HepG2 (cell line): ENCODE results near the gene MFRP. TPM values are rescaled to one million over a fixed set of nuclear protein-coding genes. Genes with fewer than 3 reads are reported as not detected.
A peak's percentile ranks its signal among the peaks of the same experiment; 100 is the strongest.

ENCODE experiments used
- ATAC-seq: fragments of 200-7000 bp; cut with Tn5 transposase; 3 replicates; pipeline ENCODE4 v1.9.1; 2020; ENCODE audit warnings: mild to moderate bottlenecking, moderate library complexity
- BruUV-seq: library from RNA; stranded (reverse); fragments of 400-500 nt; replicated peaks from 2 replicates; lab custom pipeline; 2021; lab: Mats Ljungman, UMichigan
- CTCF ChIA-PET: fragments of 300-600 bp; formaldehyde crosslinking; extraction: SDS; loops from one replicate; lab custom pipeline; 2021; ENCODE audit warnings: low total read pairs, inconsistent platforms, low intra/inter-chr PET ratio; lab: Yijun Ruan, JAX
- POLR2A ChIA-PET: fragments of 350-600 bp; sonication (Branson Sonifier 250); formaldehyde crosslinking; loops from one replicate; lab custom pipeline; 2020; ENCODE audit warnings: antibody characterized with exemption, inconsistent platforms; lab: Yijun Ruan, JAX
- DNase-seq: peaks from one replicate; pipeline ENCODE4 v3.0.0-alpha.2; 2015; ENCODE audit warnings: low spot score
- FAIRE-seq: peaks from 3 replicates; lab custom pipeline; 2011; peaks lifted over from hg19 to GRCh38; lab: Jason Lieb, UNC
- H2AFZ ChIP-seq: one replicate; pipeline ENCODE4 v1.6.1; 2011; ENCODE audit warnings: low read length, inconsistent platforms
- H3K27ac ChIP-seq: fragments of 300-600 bp; 3 replicates; pipeline ENCODE4 v1.8.0; 2011; ENCODE audit warnings: mixed run types, mild to moderate bottlenecking, mixed read lengths, low read length, inconsistent platforms; ENCODE audit not compliant: insufficient read depth; ENCODE audit errors: extremely low read length
- H3K27me3 ChIP-seq, 2 experiments: fragments of 200-600 bp in 1 of 2; 2 replicates in 1 of 2; 3 replicates in 1 of 2; pipeline versions ENCODE4 v1.6.0 to v1.8.0; 2011; ENCODE audit warnings: low read length in 2 of 2, mild to moderate bottlenecking in 2 of 2, moderate library complexity in 2 of 2, inconsistent platforms in 1 of 2; ENCODE audit not compliant: insufficient read depth in 2 of 2, control insufficient read depth in 1 of 2
- H3K36me3 ChIP-seq, 2 experiments: fragments of 200-600 bp in 1 of 2; replicated peaks in 1 of 2; 2 replicates in 1 of 2; 3 replicates in 1 of 2; pipeline versions ENCODE4 v1.5.1 to v1.8.0; 2011; ENCODE audit warnings: low read length in 2 of 2, inconsistent platforms in 1 of 2; ENCODE audit not compliant: insufficient read depth in 2 of 2, control insufficient read depth in 1 of 2
- H3K4me1 ChIP-seq: 2 replicates; pipeline ENCODE4 v1.5.1; 2012; ENCODE audit warnings: low read length, inconsistent platforms; ENCODE audit not compliant: insufficient read depth
- H3K4me2 ChIP-seq: 2 replicates; pipeline ENCODE4 v1.6.0; 2011; ENCODE audit warnings: low read depth, low read length, inconsistent platforms
- H3K4me3 ChIP-seq, 3 experiments: fragments of 200-600 bp in 1 of 3; sonication (generic), shearing (Covaris generic) in 1 of 3; replicated peaks in 1 of 3; 2 replicates each; pipeline ENCODE4 v1.5.1; 2011 to 2016; ENCODE audit warnings: low read length in 3 of 3, inconsistent platforms in 2 of 3, low read depth in 2 of 3, mild to moderate bottlenecking in 2 of 3, control low read depth in 1 of 3, mixed read lengths in 1 of 3; ENCODE audit not compliant: insufficient read depth in 1 of 3
- H3K79me2 ChIP-seq: one replicate; pipeline ENCODE4 v1.6.1; 2011; ENCODE audit warnings: low read length, inconsistent platforms; ENCODE audit not compliant: insufficient read depth
- H3K9ac ChIP-seq: 2 replicates; pipeline ENCODE4 v1.6.0; 2011; ENCODE audit warnings: mild to moderate bottlenecking, low read depth, low read length, inconsistent platforms; ENCODE audit not compliant: insufficient read depth
- H3K9me3 ChIP-seq: 2 replicates; pipeline ENCODE4 v1.5.1; 2012; ENCODE audit warnings: mild to moderate bottlenecking, low read length
- H4K20me1 ChIP-seq: 2 replicates; pipeline ENCODE4 v1.6.0; 2011; ENCODE audit warnings: inconsistent platforms, mild to moderate bottlenecking, low read length, moderate library complexity; ENCODE audit not compliant: insufficient read depth
- CBX5 ChIP-seq: sonication (generic); formaldehyde crosslinking; IDR thresholded peaks from 2 replicates; pipeline ENCODE4 v1.4.0; 2020; ENCODE audit warnings: missing genetic modification reagents, borderline replicate concordance
- CC2D1A ChIP-seq: sonication (generic); formaldehyde crosslinking; IDR thresholded peaks from 2 replicates; pipeline ENCODE4 v1.8.1; 2023; ENCODE audit warnings: mild to moderate bottlenecking, missing genetic modification reagents
- ELF4 ChIP-seq: sonication (generic); formaldehyde crosslinking; IDR thresholded peaks from 2 replicates; pipeline ENCODE4 v1.5.0; 2020; ENCODE audit warnings: missing genetic modification reagents, mild to moderate bottlenecking, moderate library complexity, borderline replicate concordance
- HNF4A ChIP-seq: sonication (generic); formaldehyde crosslinking; IDR thresholded peaks from 2 replicates; pipeline ENCODE4 v1.4.0; 2020; ENCODE audit warnings: missing genetic modification reagents
- HNRNPLL ChIP-seq: fragments of 200-400 bp; formaldehyde crosslinking; IDR thresholded peaks from 2 replicates; pipeline ENCODE4 v1.6.1; 2017; ENCODE audit warnings: mild to moderate bottlenecking, low read depth, low read length; ENCODE audit not compliant: poor library complexity, severe bottlenecking
- KDM5B ChIP-seq: sonication (generic); formaldehyde crosslinking; IDR thresholded peaks from 2 replicates; pipeline ENCODE4 v1.4.0; 2020; ENCODE audit warnings: missing genetic modification reagents, mild to moderate bottlenecking, borderline replicate concordance
- KLF15 ChIP-seq: sonication (generic); formaldehyde crosslinking; IDR thresholded peaks from 2 replicates; pipeline ENCODE4 v1.8.1; 2023; ENCODE audit warnings: borderline replicate concordance, mild to moderate bottlenecking, inconsistent platforms, missing genetic modification reagents, mixed read lengths
- MAFG ChIP-seq: sonication (generic); formaldehyde crosslinking; IDR thresholded peaks from 2 replicates; pipeline ENCODE4 v1.5.1; 2020; ENCODE audit warnings: mild to moderate bottlenecking, missing genetic modification reagents
- RXRA ChIP-seq: sonication (generic); formaldehyde crosslinking; IDR thresholded peaks from 2 replicates; pipeline ENCODE4 v1.5.1; 2020; ENCODE audit warnings: missing genetic modification reagents
- SOX5 ChIP-seq: IDR thresholded peaks from 2 replicates; pipeline ENCODE4 v1.6.1; 2016; ENCODE audit warnings: borderline replicate concordance
- TP53 ChIP-seq: sonication (generic); formaldehyde crosslinking; conservative IDR thresholded peaks from 2 replicates; pipeline ENCODE4 v1.4.0; 2020; ENCODE audit warnings: missing genetic modification reagents
- ZBTB7A ChIP-seq: sonication (generic); formaldehyde crosslinking; IDR thresholded peaks from 2 replicates; pipeline ENCODE4 v1.8.0; 2022; ENCODE audit warnings: mild to moderate bottlenecking, missing genetic modification reagents
- ZBTB7B ChIP-seq: sonication (generic); formaldehyde crosslinking; IDR thresholded peaks from 2 replicates; pipeline ENCODE4 v1.4.0; 2020; ENCODE audit warnings: missing genetic modification reagents
- ZNF256 ChIP-seq: sonication (generic); formaldehyde crosslinking; conservative IDR thresholded peaks from 2 replicates; pipeline ENCODE4 v1.4.0; 2020; ENCODE audit warnings: missing genetic modification reagents
- ZNF781 ChIP-seq: sonication (generic); formaldehyde crosslinking; IDR thresholded peaks from 2 replicates; pipeline ENCODE4 v1.5.1; 2020; ENCODE audit warnings: borderline replicate concordance, mild to moderate bottlenecking, missing genetic modification reagents; ENCODE audit errors: not compliant biosample characterization
- WGBS: methylation state at CpG from one replicate; pipeline ENCODE4 v1.1.6; 2017; ENCODE audit warnings: low lambda C conversion rate; 5-methylcytosine and 5-hydroxymethylcytosine counted together
- in situ Hi-C: cut with HindIII; loops from 2 replicates; pipeline ENCODE4 v1.10.0; 2017; ENCODE audit warnings: low pct_unique_long_range_greater_than_20kb; ENCODE audit not compliant: extremely low pct_ligation_motif_present
- intact Hi-C: fragments of 100-400 bp; cut with micrococcal nuclease; formaldehyde crosslinking; loops from one replicate; pipeline ENCODE4 v1.10.0; 2022; ENCODE audit not compliant: unreplicated experiment
- polyA plus RNA-seq, 8 experiments: library from polyadenylated mRNA; depleted of rRNA in 3 of 8; stranded (reverse) in 7 of 8; unstranded in 1 of 8; fragments of >200 nt; fragmentation: Illumina TruSeq in 4 of 8; extraction: Trizol in 4 of 8; gene quantifications; 2 replicates each; pipeline versions ENCODE4 v1.2.1 to v1.2.3, GENCODE V29; 2011 to 2016; ENCODE audit warnings: low read depth in 4 of 8, missing spikeins in 1 of 8, mixed read lengths in 1 of 8; ENCODE audit not compliant: insufficient read depth in 1 of 8
- total RNA-seq, 5 experiments: library from RNA; depleted of rRNA; stranded (reverse); fragments of >200 nt; fragmentation: Illumina TruSeq; extraction: Trizol; gene quantifications; 2 replicates each; pipeline ENCODE4 v1.2.3, GENCODE V29; 2016; ENCODE audit warnings: low read depth in 1 of 5
- TF ChIP-seq, protein P1 (sequence below): sonication (generic); formaldehyde crosslinking; IDR thresholded peaks from 2 replicates; pipeline ENCODE4 v1.4.0; 2020; ENCODE audit warnings: missing genetic modification reagents
- TF ChIP-seq, protein P2 (sequence below): sonication (generic); formaldehyde crosslinking; IDR thresholded peaks from 2 replicates; pipeline ENCODE4 v1.8.1; 2023; ENCODE audit warnings: missing genetic modification reagents, mild to moderate bottlenecking, borderline replicate concordance
- TF ChIP-seq, protein P3 (sequence below): sonication (generic); formaldehyde crosslinking; IDR thresholded peaks from 2 replicates; pipeline ENCODE4 v1.4.0; 2020; ENCODE audit warnings: missing genetic modification reagents

The MFRP gene
- total and polyA plus RNA-seq, 2 of the 13 experiments (the other 11 are each of a cell fraction or from before 2014, with no cell fraction given) = not detected

DNA sequence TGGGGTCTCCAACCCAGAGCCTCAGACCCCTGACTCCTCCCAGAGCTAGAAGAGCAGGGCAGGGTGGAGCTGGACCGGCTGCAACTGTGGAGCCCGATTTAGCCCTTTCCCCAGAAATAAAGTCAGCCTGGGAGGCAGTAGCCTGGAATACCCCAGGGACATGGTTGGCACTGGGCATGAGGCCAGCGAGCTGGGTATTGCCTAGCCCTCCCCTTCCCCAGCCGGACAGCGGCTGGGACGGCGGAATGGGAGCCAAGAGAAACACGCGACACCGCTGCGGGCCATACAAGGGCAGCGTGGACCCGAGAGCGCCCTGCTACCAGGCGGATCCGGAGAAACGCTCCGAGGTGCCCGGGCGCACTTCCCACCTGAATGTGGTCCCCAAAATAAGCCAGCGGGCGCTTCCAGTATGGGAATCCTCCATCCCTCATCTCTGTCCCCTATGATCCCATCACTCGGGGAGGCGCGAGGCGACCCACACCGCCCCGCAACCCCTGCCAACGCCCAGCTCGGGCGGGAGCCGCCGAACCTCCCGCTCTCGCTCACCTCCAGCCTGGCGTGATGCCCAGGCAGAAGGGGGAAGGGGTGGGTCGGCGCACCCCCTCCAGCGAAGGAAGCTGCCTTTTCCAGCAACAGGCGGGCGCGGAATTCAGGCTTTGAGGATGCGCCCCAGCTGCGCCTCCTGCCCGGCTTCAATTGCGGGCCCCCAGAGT, 30.3 kb downstream of the MFRP start:
- no peak for DNase-seq
- ChIA-PET CTCF (no interaction called here), POLR2A (interaction anchor here (0.8 to 3.0 kb wide), 11 partner anchors 8 to 231 kb away, joined by 3 to 14 read pairs (median 4); partner anchors contain the start of genes HMBS and RNF26)
- no peaks in the 10 kb centered on the region for H4K20me1 ChIP-seq
- H3K9me3 ChIP-seq = no peaks in the 10 kb centered on the region
- no peaks in the 10 kb centered on the region for H3K79me2 ChIP-seq
- no peak overlapping the region for H3K27ac ChIP-seq
- H3K4me1 ChIP-seq = peaks cover 50% of the 10 kb centered on the region
- WGBS = 30% methylated on average over 20 of the region's 46 CpGs
- peaks cover 0 to 9% of the 10 kb centered on the region in 2 experiments; a peak in 1 of 5 replicates for H3K27me3 ChIP-seq
- H3K36me3 ChIP-seq = no peaks in the 10 kb centered on the region
- peak overlapping the region; percentile 88 for H3K4me2 ChIP-seq
- peak overlapping the region; percentile 66; the same call in 1 of the 2 replicates for H3K9ac ChIP-seq
- no peak overlapping the region for H2AFZ ChIP-seq
- peak overlapping the region; percentile 63 to 77 (median 76) for H3K4me3 ChIP-seq
- in situ Hi-C loops (no loop called here), intact Hi-C loops (no loop called here)
- FAIRE-seq = no peak
- no peak for ATAC-seq
- TSS peak; percentile 75 for BruUV-seq
- TF ChIP-seq CBX5 (CRISPR knock-in tag) (no peak), ELF4 (CRISPR knock-in tag) (no peak), KDM5B (CRISPR knock-in tag) (0 out of 2 replicates have a peak, but pooled peaks have one; percentile 25), HNRNPLL (peak; percentile 14), ZNF781 (CRISPR knock-in tag) (no peak), SOX5 (CRISPR knock-in tag) (no peak), ZBTB7B (no peak), KLF15 (no peak), HNF4A (CRISPR knock-in tag) (no peak), RXRA (CRISPR knock-in tag) (no peak), CC2D1A (no peak), ZBTB7A (no peak), TP53 (CRISPR knock-in tag) (no peak), MAFG (CRISPR knock-in tag) (no peak), ZNF256 (no peak)
- TF ChIP-seq, protein P1, sequence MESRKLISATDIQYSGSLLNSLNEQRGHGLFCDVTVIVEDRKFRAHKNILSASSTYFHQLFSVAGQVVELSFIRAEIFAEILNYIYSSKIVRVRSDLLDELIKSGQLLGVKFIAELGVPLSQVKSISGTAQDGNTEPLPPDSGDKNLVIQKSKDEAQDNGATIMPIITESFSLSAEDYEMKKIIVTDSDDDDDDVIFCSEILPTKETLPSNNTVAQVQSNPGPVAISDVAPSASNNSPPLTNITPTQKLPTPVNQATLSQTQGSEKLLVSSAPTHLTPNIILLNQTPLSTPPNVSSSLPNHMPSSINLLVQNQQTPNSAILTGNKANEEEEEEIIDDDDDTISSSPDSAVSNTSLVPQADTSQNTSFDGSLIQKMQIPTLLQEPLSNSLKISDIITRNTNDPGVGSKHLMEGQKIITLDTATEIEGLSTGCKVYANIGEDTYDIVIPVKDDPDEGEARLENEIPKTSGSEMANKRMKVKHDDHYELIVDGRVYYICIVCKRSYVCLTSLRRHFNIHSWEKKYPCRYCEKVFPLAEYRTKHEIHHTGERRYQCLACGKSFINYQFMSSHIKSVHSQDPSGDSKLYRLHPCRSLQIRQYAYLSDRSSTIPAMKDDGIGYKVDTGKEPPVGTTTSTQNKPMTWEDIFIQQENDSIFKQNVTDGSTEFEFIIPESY (CRISPR knock-in tag) = 0 out of 2 replicates have a peak, but pooled peaks have one; percentile 14
- TF ChIP-seq, protein P2, sequence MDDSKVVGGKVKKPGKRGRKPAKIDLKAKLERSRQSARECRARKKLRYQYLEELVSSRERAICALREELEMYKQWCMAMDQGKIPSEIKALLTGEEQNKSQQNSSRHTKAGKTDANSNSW (CRISPR knock-in tag) = no peak
- TF ChIP-seq, protein P3, sequence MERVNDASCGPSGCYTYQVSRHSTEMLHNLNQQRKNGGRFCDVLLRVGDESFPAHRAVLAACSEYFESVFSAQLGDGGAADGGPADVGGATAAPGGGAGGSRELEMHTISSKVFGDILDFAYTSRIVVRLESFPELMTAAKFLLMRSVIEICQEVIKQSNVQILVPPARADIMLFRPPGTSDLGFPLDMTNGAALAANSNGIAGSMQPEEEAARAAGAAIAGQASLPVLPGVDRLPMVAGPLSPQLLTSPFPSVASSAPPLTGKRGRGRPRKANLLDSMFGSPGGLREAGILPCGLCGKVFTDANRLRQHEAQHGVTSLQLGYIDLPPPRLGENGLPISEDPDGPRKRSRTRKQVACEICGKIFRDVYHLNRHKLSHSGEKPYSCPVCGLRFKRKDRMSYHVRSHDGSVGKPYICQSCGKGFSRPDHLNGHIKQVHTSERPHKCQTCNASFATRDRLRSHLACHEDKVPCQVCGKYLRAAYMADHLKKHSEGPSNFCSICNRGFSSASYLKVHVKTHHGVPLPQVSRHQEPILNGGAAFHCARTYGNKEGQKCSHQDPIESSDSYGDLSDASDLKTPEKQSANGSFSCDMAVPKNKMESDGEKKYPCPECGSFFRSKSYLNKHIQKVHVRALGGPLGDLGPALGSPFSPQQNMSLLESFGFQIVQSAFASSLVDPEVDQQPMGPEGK (CRISPR knock-in tag) = peak; percentile 27; the same call in 1 of the 2 replicates
